ENCODE results near the gene FCER1G. TPM values are rescaled to one million over a fixed set of nuclear protein-coding genes. Genes with fewer than 3 reads are reported as not detected.

FCER1G gene
- total RNA-seq, 1 experiment from 2014 or later = not detected

DNA sequence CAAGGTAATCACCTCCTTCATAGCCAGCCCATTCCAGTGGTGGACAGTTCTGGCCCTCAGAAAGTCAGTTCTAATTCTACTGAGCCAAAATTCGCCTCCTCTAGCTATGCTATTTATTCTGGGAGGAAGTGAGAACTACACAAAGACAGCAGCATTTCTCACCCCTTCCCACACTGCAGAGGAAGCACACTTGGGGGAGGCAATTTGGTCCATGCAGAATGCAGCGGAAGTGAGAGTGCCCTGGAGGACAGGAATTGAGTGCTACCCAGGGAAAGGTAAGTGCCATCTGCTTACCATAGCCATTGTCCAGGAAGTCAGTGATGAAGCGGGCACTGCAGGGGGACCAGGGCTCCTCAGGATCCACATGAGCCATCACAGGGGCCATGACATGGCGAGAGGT is 19.9 kb upstream of the FCER1G start:
- H3K27me3 ChIP-seq (ENCODE audit: insufficient read depth, low read depth) = no peaks in the 10 kb centered on the region
- intact Hi-C loops (cut with micrococcal nuclease; ENCODE audit: unreplicated experiment) = no loop called here
- H3K9me2 ChIP-seq (ENCODE audit: insufficient read depth) = no peaks in the 10 kb centered on the region
- no peaks in the 10 kb centered on the region for H3K79me2 ChIP-seq (ENCODE audit: low read depth)
- H3K4me3 ChIP-seq = no peak overlapping the region
- H3K4me1 ChIP-seq (replicated peaks; ENCODE audit: insufficient read depth) = peaks cover 4% of the 10 kb centered on the region; the same call in 1 of the 2 replicates
- no peak overlapping the region for H3K27ac ChIP-seq
- H3K9me3 ChIP-seq (ENCODE audit: insufficient read depth, low read depth) = no peaks in the 10 kb centered on the region
- CTCF ChIA-PET = no interaction called here
- no TSS peak for BruUV-seq (replicated peaks)
- POLR2A ChIA-PET (ENCODE audit: unreplicated experiment) = interaction anchor here (0.6 kb wide), 1 partner anchor 1373 kb away, joined by 6 read pairs; no protein-coding TSS in a partner anchor
- no peaks in the 10 kb centered on the region for H3K36me3 ChIP-seq (ENCODE audit: low read depth)
- peaks cover 5% of the 10 kb centered on the region; the same call in 1 of the 2 replicates for H3F3A ChIP-seq (ENCODE audit: insufficient read depth, low read depth)
- no peak for DNase-seq
- H4K20me1 ChIP-seq (ENCODE audit: insufficient read depth) = no peaks in the 10 kb centered on the region
- no peak overlapping the region for H3K4me2 ChIP-seq
- TF ChIP-seq, protein P1, sequence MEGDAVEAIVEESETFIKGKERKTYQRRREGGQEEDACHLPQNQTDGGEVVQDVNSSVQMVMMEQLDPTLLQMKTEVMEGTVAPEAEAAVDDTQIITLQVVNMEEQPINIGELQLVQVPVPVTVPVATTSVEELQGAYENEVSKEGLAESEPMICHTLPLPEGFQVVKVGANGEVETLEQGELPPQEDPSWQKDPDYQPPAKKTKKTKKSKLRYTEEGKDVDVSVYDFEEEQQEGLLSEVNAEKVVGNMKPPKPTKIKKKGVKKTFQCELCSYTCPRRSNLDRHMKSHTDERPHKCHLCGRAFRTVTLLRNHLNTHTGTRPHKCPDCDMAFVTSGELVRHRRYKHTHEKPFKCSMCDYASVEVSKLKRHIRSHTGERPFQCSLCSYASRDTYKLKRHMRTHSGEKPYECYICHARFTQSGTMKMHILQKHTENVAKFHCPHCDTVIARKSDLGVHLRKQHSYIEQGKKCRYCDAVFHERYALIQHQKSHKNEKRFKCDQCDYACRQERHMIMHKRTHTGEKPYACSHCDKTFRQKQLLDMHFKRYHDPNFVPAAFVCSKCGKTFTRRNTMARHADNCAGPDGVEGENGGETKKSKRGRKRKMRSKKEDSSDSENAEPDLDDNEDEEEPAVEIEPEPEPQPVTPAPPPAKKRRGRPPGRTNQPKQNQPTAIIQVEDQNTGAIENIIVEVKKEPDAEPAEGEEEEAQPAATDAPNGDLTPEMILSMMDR (conservative IDR thresholded peaks at IDR 0.05) = no peak
- no peak for TF ChIP-seq EZH2 (IDR thresholded peaks at IDR 0.05; ENCODE audit: low read depth)
- no peak overlapping the region for H2AFZ ChIP-seq

DNA sequence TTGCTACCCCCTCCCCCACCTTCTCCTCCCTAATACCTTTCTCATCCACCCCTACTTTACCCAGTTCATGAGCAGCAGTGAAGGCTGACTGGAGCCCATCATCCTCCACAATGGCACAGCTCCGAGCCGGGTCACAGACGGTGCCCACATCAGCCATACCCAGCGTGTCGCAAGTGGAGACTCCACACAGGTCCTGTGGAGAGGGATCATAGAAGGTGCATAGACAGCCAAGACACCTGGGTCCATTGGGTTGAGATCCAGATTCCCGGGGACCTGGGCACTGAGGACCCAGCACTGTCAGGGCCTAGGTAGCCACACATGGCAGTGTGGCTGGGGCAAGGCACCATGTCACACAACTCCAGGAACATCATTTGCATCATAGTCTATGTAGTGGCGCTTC is 19.0 kb upstream of the FCER1G start:
- no peaks in the 10 kb centered on the region for H3K36me3 ChIP-seq (ENCODE audit: low read depth)
- no peak overlapping the region for H3K4me3 ChIP-seq
- POLR2A ChIA-PET (ENCODE audit: unreplicated experiment) = no interaction called here
- H3K27ac ChIP-seq = no peak overlapping the region
- CTCF ChIA-PET = no interaction called here
- no TSS peak for BruUV-seq (replicated peaks)
- DNase-seq = no peak
- intact Hi-C loops (cut with micrococcal nuclease; ENCODE audit: unreplicated experiment) = no loop called here
- H3K9me3 ChIP-seq (ENCODE audit: insufficient read depth, low read depth) = no peaks in the 10 kb centered on the region
- H3K9me2 ChIP-seq (ENCODE audit: insufficient read depth) = no peaks in the 10 kb centered on the region
- no peaks in the 10 kb centered on the region for H3K27me3 ChIP-seq (ENCODE audit: insufficient read depth, low read depth)
- H3K79me2 ChIP-seq (ENCODE audit: low read depth) = no peaks in the 10 kb centered on the region
- H2AFZ ChIP-seq = no peak overlapping the region
- H3K4me1 ChIP-seq (replicated peaks; ENCODE audit: insufficient read depth) = peaks cover 7% of the 10 kb centered on the region
- no peak overlapping the region for H3K4me2 ChIP-seq
- peaks cover 5% of the 10 kb centered on the region; the same call in 1 of the 2 replicates for H3F3A ChIP-seq (ENCODE audit: insufficient read depth, low read depth)
- TF ChIP-seq, protein P1 (conservative IDR thresholded peaks at IDR 0.05) = no peak
- TF ChIP-seq EZH2 (IDR thresholded peaks at IDR 0.05; ENCODE audit: low read depth) = no peak
- H4K20me1 ChIP-seq (ENCODE audit: insufficient read depth) = no peaks in the 10 kb centered on the region

DNA sequence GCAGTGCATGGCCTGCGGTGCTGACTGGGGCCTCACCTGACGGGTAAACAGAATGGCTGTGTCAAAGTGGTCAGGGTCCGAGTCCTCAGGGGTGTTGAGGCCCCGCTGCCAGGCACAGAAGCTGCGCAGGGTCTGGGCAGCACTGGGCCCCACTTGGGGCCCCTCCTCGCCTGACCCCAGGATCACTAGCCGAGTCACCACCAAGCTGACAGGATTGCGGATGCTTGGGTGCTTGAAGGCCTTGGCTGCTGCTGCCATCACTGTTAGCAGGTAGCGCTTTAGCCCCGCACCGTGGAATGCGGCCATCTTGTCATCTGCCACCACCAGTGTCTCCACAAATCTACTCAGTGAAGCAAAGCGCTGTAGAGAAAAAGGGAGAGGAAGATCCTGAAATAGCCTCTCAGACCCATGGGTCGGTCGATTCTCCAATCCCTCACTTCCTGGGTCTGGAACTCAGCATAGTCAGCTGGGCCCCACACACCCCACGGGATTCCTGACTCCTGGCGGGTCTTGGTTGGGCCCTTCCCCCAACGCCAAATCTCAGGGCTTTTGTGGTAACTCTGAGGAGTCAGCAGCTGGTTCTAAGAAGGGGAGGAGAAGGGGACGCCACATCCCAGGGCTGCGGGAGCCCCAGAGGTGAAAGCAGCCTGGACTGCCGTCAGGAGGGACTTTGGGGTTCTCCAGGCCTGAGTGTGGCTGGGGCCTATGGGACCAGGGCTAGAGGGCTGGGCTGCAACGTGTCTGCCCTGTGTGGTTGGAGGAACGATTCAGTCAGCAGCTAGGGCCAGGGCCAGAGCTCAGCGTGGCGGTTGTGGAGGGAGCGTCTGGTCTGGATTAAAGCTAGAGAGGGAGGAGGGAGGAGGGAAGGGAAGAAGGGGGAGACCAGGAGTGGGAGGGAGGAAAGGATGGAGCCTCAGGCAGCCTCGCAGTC is 18.3 kb upstream of the FCER1G start:
- Histone ChIP-seq H3K4me1 (replicated peaks; ENCODE audit: insufficient read depth) (peaks cover 13% of the 10 kb centered on the region), H3K4me2 (no peak overlapping the region), H3K79me2 (ENCODE audit: low read depth) (no peaks in the 10 kb centered on the region), H3K27ac (no peak overlapping the region), H3F3A (ENCODE audit: insufficient read depth, low read depth) (peaks cover 5% of the 10 kb centered on the region; the same call in 1 of the 2 replicates), H3K36me3 (ENCODE audit: low read depth) (no peaks in the 10 kb centered on the region), H2AFZ (no peak overlapping the region), H4K20me1 (ENCODE audit: insufficient read depth) (no peaks in the 10 kb centered on the region), H3K4me3 (no peak overlapping the region), H3K9me3 (ENCODE audit: insufficient read depth, low read depth) (no peaks in the 10 kb centered on the region), H3K9me2 (ENCODE audit: insufficient read depth) (no peaks in the 10 kb centered on the region), H3K27me3 (ENCODE audit: insufficient read depth, low read depth) (no peaks in the 10 kb centered on the region)
- POLR2A ChIA-PET (ENCODE audit: unreplicated experiment) = no interaction called here
- intact Hi-C loops (cut with micrococcal nuclease; ENCODE audit: unreplicated experiment) = no loop called here
- TF ChIP-seq EZH2 (IDR thresholded peaks at IDR 0.05; ENCODE audit: low read depth) = no peak
- TF ChIP-seq, protein P1 (conservative IDR thresholded peaks at IDR 0.05) = no peak
- BruUV-seq (replicated peaks) = no TSS peak
- CTCF ChIA-PET = no interaction called here
- DNase-seq = no peak

Measured in PC-9 (cell line).